ENCODE measurements around the gene DMRT3.

Gene DMRT3

DNA sequence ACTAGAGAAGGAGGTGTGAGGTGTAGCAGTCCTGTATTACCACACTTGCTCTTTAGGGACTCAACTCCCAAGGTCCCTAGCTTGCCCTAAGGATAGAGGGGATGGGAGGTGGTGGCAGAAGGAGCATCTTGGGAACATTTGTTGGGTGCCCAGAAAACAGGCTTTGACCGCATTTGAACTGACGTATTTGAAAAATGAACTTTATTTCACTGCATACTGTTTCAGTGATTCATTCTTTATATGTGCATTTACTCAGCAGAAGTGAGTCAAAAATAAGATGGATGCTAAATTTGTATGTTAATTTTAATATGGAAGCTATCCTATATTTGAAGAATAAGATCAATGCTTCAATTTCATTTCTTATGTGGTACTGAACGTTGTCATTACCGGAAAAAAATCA is 18.7 kb downstream of the DMRT3 start:
- TF ChIP-seq FOXP2 (optimal IDR thresholded peaks at IDR 0.05; ENCODE audit: borderline replicate concordance, extremely low read depth, extremely low read length, insufficient read depth) = no peak
- no peak for TF ChIP-seq TAF1 (IDR thresholded peaks at IDR 0.05; ENCODE audit: borderline replicate concordance, insufficient read depth, low read length)
- no peak for TF ChIP-seq POLR2AphosphoS5 (IDR thresholded peaks at IDR 0.05; ENCODE audit: low read depth, low read length)
- no peak for TF ChIP-seq SIN3A (IDR thresholded peaks at IDR 0.05; ENCODE audit: borderline replicate concordance, insufficient read depth, low read length)
- TF ChIP-seq, protein P1, sequence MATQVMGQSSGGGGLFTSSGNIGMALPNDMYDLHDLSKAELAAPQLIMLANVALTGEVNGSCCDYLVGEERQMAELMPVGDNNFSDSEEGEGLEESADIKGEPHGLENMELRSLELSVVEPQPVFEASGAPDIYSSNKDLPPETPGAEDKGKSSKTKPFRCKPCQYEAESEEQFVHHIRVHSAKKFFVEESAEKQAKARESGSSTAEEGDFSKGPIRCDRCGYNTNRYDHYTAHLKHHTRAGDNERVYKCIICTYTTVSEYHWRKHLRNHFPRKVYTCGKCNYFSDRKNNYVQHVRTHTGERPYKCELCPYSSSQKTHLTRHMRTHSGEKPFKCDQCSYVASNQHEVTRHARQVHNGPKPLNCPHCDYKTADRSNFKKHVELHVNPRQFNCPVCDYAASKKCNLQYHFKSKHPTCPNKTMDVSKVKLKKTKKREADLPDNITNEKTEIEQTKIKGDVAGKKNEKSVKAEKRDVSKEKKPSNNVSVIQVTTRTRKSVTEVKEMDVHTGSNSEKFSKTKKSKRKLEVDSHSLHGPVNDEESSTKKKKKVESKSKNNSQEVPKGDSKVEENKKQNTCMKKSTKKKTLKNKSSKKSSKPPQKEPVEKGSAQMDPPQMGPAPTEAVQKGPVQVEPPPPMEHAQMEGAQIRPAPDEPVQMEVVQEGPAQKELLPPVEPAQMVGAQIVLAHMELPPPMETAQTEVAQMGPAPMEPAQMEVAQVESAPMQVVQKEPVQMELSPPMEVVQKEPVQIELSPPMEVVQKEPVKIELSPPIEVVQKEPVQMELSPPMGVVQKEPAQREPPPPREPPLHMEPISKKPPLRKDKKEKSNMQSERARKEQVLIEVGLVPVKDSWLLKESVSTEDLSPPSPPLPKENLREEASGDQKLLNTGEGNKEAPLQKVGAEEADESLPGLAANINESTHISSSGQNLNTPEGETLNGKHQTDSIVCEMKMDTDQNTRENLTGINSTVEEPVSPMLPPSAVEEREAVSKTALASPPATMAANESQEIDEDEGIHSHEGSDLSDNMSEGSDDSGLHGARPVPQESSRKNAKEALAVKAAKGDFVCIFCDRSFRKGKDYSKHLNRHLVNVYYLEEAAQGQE (IDR thresholded peaks at IDR 0.05; ENCODE audit: insufficient read depth in 1 of 2, low read depth in 2 of 2, low read length in 2 of 2) = no peak

DNA sequence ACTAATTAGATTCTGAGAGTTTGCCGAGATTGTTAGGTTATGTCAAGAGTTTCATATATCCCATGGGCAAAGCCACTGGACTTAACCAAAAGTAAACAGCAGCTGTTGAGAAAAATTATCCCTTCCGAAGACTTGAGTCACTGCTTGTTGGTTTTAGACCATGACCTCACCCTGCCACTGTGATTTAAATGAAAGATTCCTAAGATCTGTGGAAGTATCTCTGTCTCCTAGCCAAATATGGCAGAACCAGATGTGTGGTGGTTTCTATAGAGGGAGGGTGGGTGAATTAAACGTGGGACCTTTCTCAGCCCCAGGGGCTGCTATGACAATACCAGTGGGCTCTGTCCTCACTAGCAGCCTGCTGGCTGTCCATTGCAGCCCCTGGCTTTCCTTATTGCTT is 19.3 kb downstream of the DMRT3 start:
- TF ChIP-seq, protein P1 (IDR thresholded peaks at IDR 0.05; ENCODE audit: insufficient read depth in 1 of 2, low read depth in 2 of 2, low read length in 2 of 2) = no peak
- TF ChIP-seq TAF1 (IDR thresholded peaks at IDR 0.05; ENCODE audit: borderline replicate concordance, insufficient read depth, low read length) (no peak), SIN3A (IDR thresholded peaks at IDR 0.05; ENCODE audit: borderline replicate concordance, insufficient read depth, low read length) (no peak), POLR2AphosphoS5 (IDR thresholded peaks at IDR 0.05; ENCODE audit: low read depth, low read length) (no peak), FOXP2 (optimal IDR thresholded peaks at IDR 0.05; ENCODE audit: borderline replicate concordance, extremely low read depth, extremely low read length, insufficient read depth) (no peak)

DNA sequence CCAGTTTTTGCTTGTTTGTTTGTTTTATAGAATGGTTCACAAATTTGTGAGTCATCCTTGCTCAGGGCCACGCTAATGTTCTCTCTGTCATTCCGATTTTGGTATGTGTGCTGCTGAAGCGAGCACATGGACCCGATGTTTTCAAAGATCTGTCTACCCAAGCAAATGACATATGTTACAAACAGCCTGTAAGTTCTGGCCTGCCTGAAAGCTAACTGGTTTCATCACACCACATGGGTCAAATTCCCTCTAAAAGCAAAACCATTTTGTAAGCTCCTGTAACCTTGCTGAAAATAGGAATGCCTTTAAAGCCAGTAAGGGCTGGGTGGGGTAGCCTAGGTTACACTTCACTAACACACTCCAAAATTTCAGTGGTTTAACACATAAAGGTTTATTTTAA is 25.4 kb downstream of the DMRT3 start:
- TF ChIP-seq SIN3A (IDR thresholded peaks at IDR 0.05; ENCODE audit: borderline replicate concordance, insufficient read depth, low read length) = no peak
- TF ChIP-seq, protein P1 (IDR thresholded peaks at IDR 0.05; ENCODE audit: insufficient read depth in 1 of 2, low read depth in 2 of 2, low read length in 2 of 2) = no peak
- TF ChIP-seq FOXP2 (optimal IDR thresholded peaks at IDR 0.05; ENCODE audit: borderline replicate concordance, extremely low read depth, extremely low read length, insufficient read depth) = no peak
- TF ChIP-seq POLR2AphosphoS5 (IDR thresholded peaks at IDR 0.05; ENCODE audit: low read depth, low read length) = no peak
- TF ChIP-seq TAF1 (IDR thresholded peaks at IDR 0.05; ENCODE audit: borderline replicate concordance, insufficient read depth, low read length) = no peak

DNA sequence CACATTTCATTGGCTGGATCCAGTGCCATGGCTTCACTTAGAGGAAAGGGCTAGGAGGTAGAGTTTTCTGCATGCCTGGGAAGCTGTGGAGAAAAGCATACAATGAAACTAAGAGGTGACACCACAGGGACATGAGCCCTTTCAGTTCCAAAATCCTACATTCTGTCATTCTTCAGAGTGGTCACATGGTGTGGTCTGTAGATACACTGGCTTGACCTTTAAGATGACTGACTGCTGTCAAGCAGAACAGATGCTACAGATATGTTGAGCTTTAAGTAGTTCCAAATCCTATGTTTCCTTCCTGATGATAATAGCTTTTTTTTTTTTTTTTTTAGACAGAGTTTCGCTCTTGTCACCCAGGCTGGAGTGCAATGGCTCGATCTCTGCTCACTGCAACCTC is 26.2 kb downstream of the DMRT3 start:
- no peak for TF ChIP-seq POLR2AphosphoS5 (IDR thresholded peaks at IDR 0.05; ENCODE audit: low read depth, low read length)
- no peak for TF ChIP-seq SIN3A (IDR thresholded peaks at IDR 0.05; ENCODE audit: borderline replicate concordance, insufficient read depth, low read length)
- TF ChIP-seq TAF1 (IDR thresholded peaks at IDR 0.05; ENCODE audit: borderline replicate concordance, insufficient read depth, low read length) = no peak
- TF ChIP-seq FOXP2 (optimal IDR thresholded peaks at IDR 0.05; ENCODE audit: borderline replicate concordance, extremely low read depth, extremely low read length, insufficient read depth) = no peak
- TF ChIP-seq, protein P1 (IDR thresholded peaks at IDR 0.05; ENCODE audit: insufficient read depth in 1 of 2, low read depth in 2 of 2, low read length in 2 of 2) = no peak
